GM12878 (cell line): ENCODE measurements around the gene CHRNE. TPM values are rescaled to one million over a fixed set of nuclear protein-coding genes. Genes with fewer than 3 reads are reported as not detected.

Experiments
- ATAC-seq: fragments of 200-7000 bp; cut with Tn5 transposase; 3 replicates; pipeline ENCODE4 v1.9.1; 2020; ENCODE audit warnings: mild to moderate bottlenecking, moderate library complexity
- BruUV-seq: library from RNA; stranded (reverse); fragments of 400-500 nt; replicated peaks from 2 replicates; lab custom pipeline; 2021; lab: Mats Ljungman, UMichigan
- CTCF ChIA-PET: fragments of 300-600 bp; sonication (Branson Sonifier 250); formaldehyde crosslinking; extraction: SDS; loops from one replicate; lab custom pipeline; 2021; ENCODE audit warnings: inconsistent platforms; lab: Yijun Ruan, JAX
- POLR2A ChIA-PET: fragments of 350-600 bp; formaldehyde crosslinking; extraction: SDS; loops from one replicate; lab custom pipeline; 2021; ENCODE audit warnings: inconsistent platforms; lab: Charles Lee
- RAD21 ChIA-PET: fragments of 300-600 bp; sonication (Branson Sonifier 250); formaldehyde crosslinking; loops from one replicate; lab custom pipeline; 2023; ENCODE audit warnings: antibody characterized with exemption; ENCODE audit not compliant: unreplicated experiment; lab: Charles Lee
- SMC1A ChIA-PET: fragments of 300-600 bp; sonication (Branson Sonifier 250); formaldehyde crosslinking; loops from one replicate; lab custom pipeline; 2023; ENCODE audit not compliant: unreplicated experiment, uncharacterized antibody; lab: Charles Lee
- DNase-seq: peaks from one replicate; pipeline ENCODE4 v3.0.0-alpha.2; 2011; ENCODE audit warnings: low read depth, low spot score
- FAIRE-seq: peaks from 3 replicates; lab custom pipeline; 2011; peaks lifted over from hg19 to GRCh38; lab: Jason Lieb, UNC
- H2AFZ ChIP-seq: 2 replicates; pipeline ENCODE4 v1.6.0; 2011; ENCODE audit warnings: low read depth, low read length, control low read depth; ENCODE audit not compliant: control insufficient read depth
- H3K27ac ChIP-seq: 2 replicates; pipeline ENCODE4 v1.5.1; 2011; ENCODE audit warnings: control low read depth; ENCODE audit not compliant: control insufficient read depth, insufficient read depth
- H3K27me3 ChIP-seq, 2 experiments: replicated peaks in 1 of 2; 2 replicates each; pipeline versions ENCODE4 v1.6.0 to v1.6.1; 2011; ENCODE audit warnings: low read length in 1 of 2; ENCODE audit not compliant: control insufficient read depth in 2 of 2, insufficient read depth in 2 of 2
- H3K36me3 ChIP-seq, 2 experiments: 2 replicates each; pipeline ENCODE4 v1.5.1; 2011; ENCODE audit warnings: low read length in 1 of 2; ENCODE audit not compliant: control insufficient read depth in 2 of 2, insufficient read depth in 2 of 2
- H3K4me1 ChIP-seq: 2 replicates; pipeline ENCODE4 v1.6.1; 2011; ENCODE audit warnings: mild to moderate bottlenecking, low read length, moderate library complexity, mixed read lengths; ENCODE audit not compliant: control insufficient read depth, insufficient read depth
- H3K4me2 ChIP-seq: 2 replicates; pipeline ENCODE4 v1.6.0; 2011; ENCODE audit warnings: control low read depth; ENCODE audit not compliant: control insufficient read depth, insufficient read depth
- H3K4me3 ChIP-seq: fragments of 200-600 bp; sonication (generic); 2 replicates; pipeline ENCODE4 v1.5.1; 2016
- H3K79me2 ChIP-seq: 2 replicates; pipeline ENCODE4 v1.6.0; 2011; ENCODE audit warnings: low read length; ENCODE audit not compliant: control insufficient read depth, insufficient read depth
- H3K9ac ChIP-seq: 2 replicates; pipeline ENCODE4 v1.8.0; 2011; ENCODE audit warnings: low read length, control low read depth, mixed read lengths; ENCODE audit not compliant: control insufficient read depth, insufficient read depth
- H3K9me3 ChIP-seq: replicated peaks from 3 replicates; pipeline ENCODE4 v1.5.1; 2011; ENCODE audit warnings: mild to moderate bottlenecking, low read length; ENCODE audit not compliant: control insufficient read depth, insufficient read depth
- H4K20me1 ChIP-seq: 2 replicates; pipeline ENCODE4 v1.6.0; 2011; ENCODE audit not compliant: control insufficient read depth, insufficient read depth
- CBX5 ChIP-seq: sonication (generic); IDR thresholded peaks from 2 replicates; pipeline ENCODE4 v1.6.1; 2016; ENCODE audit warnings: low read depth, moderate library complexity, mild to moderate bottlenecking, inconsistent platforms
- CHD1 ChIP-seq: IDR thresholded peaks from 2 replicates; pipeline ENCODE4 v1.6.1; 2012; ENCODE audit warnings: low read depth, low read length, improper control_type of control experiment
- POLR2A ChIP-seq: IDR thresholded peaks from 2 replicates; pipeline ENCODE4 v1.6.1; 2011; ENCODE audit warnings: low read depth, mild to moderate bottlenecking, low read length
- POLR2AphosphoS5 ChIP-seq: IDR thresholded peaks from 2 replicates; pipeline ENCODE4 v1.6.1; 2011; ENCODE audit warnings: mild to moderate bottlenecking, low read length, inconsistent platforms
- POU2F2 ChIP-seq: IDR thresholded peaks from 3 replicates; pipeline ENCODE4 v1.6.1; 2011; ENCODE audit warnings: low read depth, mild to moderate bottlenecking, low read length, borderline replicate concordance
- STAT1 ChIP-seq: fragments of 450-650 bp; conservative IDR thresholded peaks from 2 replicates; pipeline ENCODE4 v1.6.1; 2014; ENCODE audit warnings: antibody characterized with exemption, mild to moderate bottlenecking
- TCF12 ChIP-seq: IDR thresholded peaks from 2 replicates; pipeline ENCODE4 v1.6.1; 2011; ENCODE audit warnings: low read depth, mild to moderate bottlenecking, low read length
- ZBTB11 ChIP-seq: fragments of 450-650 bp; formaldehyde crosslinking; IDR thresholded peaks from 2 replicates; pipeline ENCODE4 v1.5.0; 2022; ENCODE audit warnings: mild to moderate bottlenecking, missing genetic modification characterization
- ZNF622 ChIP-seq: fragments of 450-650 bp; IDR thresholded peaks from 2 replicates; pipeline ENCODE4 v1.6.1; 2017; ENCODE audit warnings: mild to moderate bottlenecking, inconsistent platforms
- in situ Hi-C: fragments of 300-500 bp; cut with MboI; formaldehyde crosslinking; loops from 9 replicates; pipeline ENCODE4 v1.14.3; 2018; ENCODE audit warnings: mixed read lengths
- intact Hi-C: fragments of 100-400 bp; cut with micrococcal nuclease; formaldehyde crosslinking; loops from one replicate; pipeline ENCODE4 v1.14.2; 2022; ENCODE audit not compliant: unreplicated experiment
- polyA plus RNA-seq, 11 experiments: library from polyadenylated mRNA; depleted of rRNA in 4 of 11; unstranded in 6 of 11; stranded (reverse) in 5 of 11; fragments of >200 nt; fragmentation: Nextera tagmentation in 4 of 11; fragmentation: Illumina TruSeq in 1 of 11; extraction: Ambion mirVana in 4 of 11; extraction: Trizol in 1 of 11; gene quantifications; 1 replicate in 1 of 11; 2 replicates in 10 of 11; pipeline versions ENCODE4 v1.2.1 to v1.2.3, GENCODE V29; 2011 to 2016; ENCODE audit warnings: inconsistent platforms in 2 of 11, missing spikeins in 2 of 11, low read depth in 1 of 11
- total RNA-seq, 4 experiments: library from RNA; depleted of rRNA in 3 of 4; stranded (reverse); fragments of >200 nt in 3 of 4; fragmentation: Illumina TruSeq in 1 of 4; extraction: Trizol in 1 of 4; gene quantifications; 2 replicates each; pipeline versions ENCODE4 v1.2.1 to v1.2.3, GENCODE V29; 2013 to 2021

The CHRNE gene
- total and polyA plus RNA-seq, 10 of the 15 experiments (the other 5 are each of a cell fraction or from before 2014, with no cell fraction given) = 0.05 to 0.11 (median 0.08) TPM; not detected in 6

GRCh38 chr17:4936436-4936835, 33.5 kb upstream of the CHRNE start (continued):
- TF ChIP-seq ZBTB11 (CRISPR knock-in tag) (no peak), CBX5 (no peak)
- TF ChIP-seq, all 136 proteins: peak for 0

GRCh38 chr17:4935650-4936049, 32.8 kb upstream of the CHRNE start:
- DNase-seq (no peak), ATAC-seq (no peak), FAIRE-seq (no peak)
- Histone ChIP-seq H3K4me3 (no peak overlapping the region), H4K20me1 (no peaks in the 10 kb centered on the region), H3K4me2 (no peak overlapping the region), H3K9ac (no peak overlapping the region), H3K9me3 (no peaks in the 10 kb centered on the region), H3K36me3 (peaks cover 4 to 14% of the 10 kb centered on the region in 2 experiments; a peak in 3 of 4 replicates), H3K79me2 (peaks cover 25% of the 10 kb centered on the region), H3K4me1 (peaks cover 32% of the 10 kb centered on the region), H3K27ac (no peak overlapping the region), H3K27me3 (no peaks in the 10 kb centered on the region), H2AFZ (no peak overlapping the region)
- CTCF ChIA-PET = interaction anchor here (1.0 kb wide), 1 partner anchor 27 kb away, joined by 3 read pairs; no protein-coding TSS in a partner anchor
- TF ChIP-seq POLR2A (0 out of 2 replicates have a peak, but pooled peaks have one; percentile 22), POLR2AphosphoS5 (no peak), TCF12 (no peak), STAT1 (no peak), POU2F2 (no peak), CHD1 (no peak), ZNF622 (no peak)
- in situ Hi-C loops (no loop called here), intact Hi-C loops (no loop called here)
- POLR2A ChIA-PET = interaction anchor here (0.5 to 1.3 kb wide), 3 partner anchors 15 to 122 kb away, joined by 3 to 4 read pairs (median 3); partner anchors contain the start of genes ENO3 and SPAG7
- RAD21 ChIA-PET = no interaction called here
- no TSS peak for BruUV-seq
- SMC1A ChIA-PET = no interaction called here
